ENCODE data around the gene FBXO33.

GRCh38 chr14:39432619-39433451 lies 602 bp upstream of the FBXO33 start:
- TF ChIP-seq POLR2AphosphoS5 (IDR thresholded peaks at IDR 0.05) (peak in 2 of 3 donors; percentile 20 to 36), POLR2A (IDR thresholded peaks at IDR 0.05) (peak in 1 of 2 donors; percentile 38), EP300 (IDR thresholded peaks at IDR 0.05) (no peak), CTCF (IDR thresholded peaks at IDR 0.05) (peak in 1 of 2 donors; percentile 14)
